Esophagus muscularis mucosa (tissue), 4 donors: ENCODE results near the gene BID.

Source experiments
- EP300 ChIP-seq: sonication (generic); formaldehyde crosslinking; IDR thresholded peaks from one replicate; pipeline ENCODE4 v1.6.1; 2017; ENCODE audit warnings: antibody characterized with exemption
- POLR2A ChIP-seq: fragments of 450-650 bp; IDR thresholded peaks from one replicate; pipeline ENCODE4 v1.6.1; 2017; ENCODE audit warnings: antibody characterized with exemption, moderate library complexity, mild to moderate bottlenecking, low read depth
- POLR2AphosphoS5 ChIP-seq, 2 donors: sonication (generic); formaldehyde crosslinking; IDR thresholded peaks; one replicate each; pipeline ENCODE4 v1.6.1; 2017; ENCODE audit warnings: antibody characterized with exemption in 2 of 2
- TF ChIP-seq, protein P1 (sequence below), 3 experiments: fragments of 200-600 bp in 2 of 3; fragments of 450-650 bp in 1 of 3; sonication (generic) in 2 of 3; IDR thresholded peaks; one replicate each; pipeline ENCODE4 v1.5.1; 2017 to 2019; ENCODE audit warnings: antibody characterized with exemption in 3 of 3, mild to moderate bottlenecking in 2 of 3, moderate library complexity in 1 of 3

DNA sequence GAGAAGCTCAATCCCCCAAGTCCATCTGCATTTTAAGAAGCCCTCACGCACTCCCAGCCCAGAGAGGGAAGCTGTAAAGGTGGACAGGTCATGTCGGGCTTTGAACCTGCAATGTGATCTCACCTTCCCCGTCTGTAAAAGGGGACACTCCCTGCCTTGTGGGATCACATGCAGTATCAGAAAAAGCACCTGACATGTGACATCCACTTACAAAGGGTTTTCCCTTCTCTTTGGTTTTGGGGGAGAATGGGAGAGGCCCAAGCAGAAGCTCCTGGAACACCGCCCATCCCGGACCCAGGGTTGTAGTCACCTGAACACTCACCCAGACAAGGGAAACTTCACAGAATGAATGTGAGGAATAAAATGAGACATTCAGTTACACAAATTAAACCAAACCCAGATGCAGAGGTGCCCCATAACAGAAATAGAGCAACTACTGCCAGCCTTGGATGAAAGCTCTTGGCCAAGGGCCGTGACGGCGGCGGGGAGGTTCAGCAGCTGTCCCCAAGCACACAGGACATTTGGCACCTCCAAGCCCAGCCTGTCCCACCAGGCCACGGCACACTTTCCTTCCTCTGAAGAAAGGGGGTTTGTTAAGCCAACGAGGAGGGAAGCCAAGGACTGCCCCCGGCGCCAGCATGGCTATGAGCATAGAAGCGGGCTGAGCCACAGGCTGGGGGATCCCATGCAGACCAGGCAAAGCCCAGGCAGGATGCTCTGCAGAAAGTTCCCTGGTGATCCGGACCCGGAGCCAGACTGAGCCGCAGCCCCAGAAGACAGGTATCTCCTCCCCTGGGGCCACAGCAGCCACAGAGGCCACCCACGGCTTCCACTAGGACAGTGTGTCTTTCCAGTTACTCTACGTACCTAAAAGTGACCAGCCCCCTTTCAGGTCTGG, 3.8 kb downstream of the BID start:
- TF ChIP-seq, protein P1, sequence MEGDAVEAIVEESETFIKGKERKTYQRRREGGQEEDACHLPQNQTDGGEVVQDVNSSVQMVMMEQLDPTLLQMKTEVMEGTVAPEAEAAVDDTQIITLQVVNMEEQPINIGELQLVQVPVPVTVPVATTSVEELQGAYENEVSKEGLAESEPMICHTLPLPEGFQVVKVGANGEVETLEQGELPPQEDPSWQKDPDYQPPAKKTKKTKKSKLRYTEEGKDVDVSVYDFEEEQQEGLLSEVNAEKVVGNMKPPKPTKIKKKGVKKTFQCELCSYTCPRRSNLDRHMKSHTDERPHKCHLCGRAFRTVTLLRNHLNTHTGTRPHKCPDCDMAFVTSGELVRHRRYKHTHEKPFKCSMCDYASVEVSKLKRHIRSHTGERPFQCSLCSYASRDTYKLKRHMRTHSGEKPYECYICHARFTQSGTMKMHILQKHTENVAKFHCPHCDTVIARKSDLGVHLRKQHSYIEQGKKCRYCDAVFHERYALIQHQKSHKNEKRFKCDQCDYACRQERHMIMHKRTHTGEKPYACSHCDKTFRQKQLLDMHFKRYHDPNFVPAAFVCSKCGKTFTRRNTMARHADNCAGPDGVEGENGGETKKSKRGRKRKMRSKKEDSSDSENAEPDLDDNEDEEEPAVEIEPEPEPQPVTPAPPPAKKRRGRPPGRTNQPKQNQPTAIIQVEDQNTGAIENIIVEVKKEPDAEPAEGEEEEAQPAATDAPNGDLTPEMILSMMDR (IDR thresholded peaks at IDR 0.05), result no peak
- TF ChIP-seq EP300, result no peak
- no peak for TF ChIP-seq POLR2AphosphoS5 (IDR thresholded peaks at IDR 0.05)
- no peak for TF ChIP-seq POLR2A
